HEK293T (cell line): ENCODE data around the gene PRKCA.

Experiments used
- CTCF ChIA-PET: fragments of 350-600 bp; formaldehyde crosslinking; extraction: SDS; loops from one replicate; lab custom pipeline; 2021; ENCODE audit warnings: antibody characterized with exemption, inconsistent platforms; lab: Yijun Ruan, JAX
- POLR2A ChIA-PET: fragments of 350-600 bp; formaldehyde crosslinking; extraction: SDS; loops from one replicate; lab custom pipeline; 2020; ENCODE audit warnings: antibody characterized with exemption, inconsistent platforms; lab: Yijun Ruan, JAX
- DNase-seq: peaks from one replicate; pipeline ENCODE4 v3.0.0; 2012; ENCODE audit warnings: mixed read lengths; ENCODE audit errors: extremely low spot score
- ARNT ChIP-seq: fragments of 450-650 bp; IDR thresholded peaks from 2 replicates; pipeline ENCODE4 v1.6.1; 2017; ENCODE audit warnings: mild to moderate bottlenecking
- BHLHE40 ChIP-seq: fragments of 450-650 bp; IDR thresholded peaks from 2 replicates; pipeline ENCODE4 v1.6.1; 2016; ENCODE audit warnings: mild to moderate bottlenecking, moderate library complexity, borderline replicate concordance
- CTBP1 ChIP-seq: fragments of 450-650 bp; IDR thresholded peaks from 2 replicates; pipeline ENCODE4 v1.6.1; 2016; ENCODE audit warnings: borderline replicate concordance
- ELF4 ChIP-seq: fragments of 450-650 bp; IDR thresholded peaks from 2 replicates; pipeline ENCODE4 v1.6.1; 2017; ENCODE audit warnings: antibody characterized with exemption
- FOXA1 ChIP-seq: fragments of 450-650 bp; IDR thresholded peaks from 2 replicates; pipeline ENCODE4 v1.6.1; 2016; ENCODE audit warnings: mild to moderate bottlenecking
- FOXK2 ChIP-seq: fragments of 450-650 bp; IDR thresholded peaks from 2 replicates; pipeline ENCODE4 v1.6.1; 2016; ENCODE audit warnings: mild to moderate bottlenecking
- FOXM1 ChIP-seq: fragments of 450-650 bp; IDR thresholded peaks from 2 replicates; pipeline ENCODE4 v1.6.1; 2017; ENCODE audit warnings: mild to moderate bottlenecking, borderline replicate concordance
- HDGF ChIP-seq: fragments of 450-650 bp; IDR thresholded peaks from 2 replicates; pipeline ENCODE4 v1.6.1; 2017; ENCODE audit warnings: antibody characterized with exemption, borderline replicate concordance
- L3MBTL2 ChIP-seq: fragments of 450-650 bp; conservative IDR thresholded peaks from 2 replicates; pipeline ENCODE4 v1.6.1; 2016; ENCODE audit warnings: mild to moderate bottlenecking
- LEF1 ChIP-seq: fragments of 450-650 bp; IDR thresholded peaks from 2 replicates; pipeline ENCODE4 v1.6.1; 2017; ENCODE audit warnings: mild to moderate bottlenecking, borderline replicate concordance
- NFRKB ChIP-seq: fragments of 450-650 bp; IDR thresholded peaks from 2 replicates; pipeline ENCODE4 v1.6.1; 2016; ENCODE audit warnings: mild to moderate bottlenecking, moderate library complexity
- SP1 ChIP-seq: fragments of 450-650 bp; IDR thresholded peaks from 2 replicates; pipeline ENCODE4 v1.6.1; 2017
- SUZ12 ChIP-seq: fragments of 450-650 bp; IDR thresholded peaks from 2 replicates; pipeline ENCODE4 v1.6.1; 2016; ENCODE audit warnings: mild to moderate bottlenecking
- TARDBP ChIP-seq: fragments of 450-650 bp; IDR thresholded peaks from 2 replicates; pipeline ENCODE4 v1.6.1; 2016
- ZNF384 ChIP-seq: fragments of 450-650 bp; IDR thresholded peaks from 2 replicates; pipeline ENCODE4 v1.6.1; 2016
- TF ChIP-seq, protein P1 (sequence below): fragments of 450-650 bp; IDR thresholded peaks from 2 replicates; pipeline ENCODE4 v1.6.1; 2016

The PRKCA gene

DNA sequence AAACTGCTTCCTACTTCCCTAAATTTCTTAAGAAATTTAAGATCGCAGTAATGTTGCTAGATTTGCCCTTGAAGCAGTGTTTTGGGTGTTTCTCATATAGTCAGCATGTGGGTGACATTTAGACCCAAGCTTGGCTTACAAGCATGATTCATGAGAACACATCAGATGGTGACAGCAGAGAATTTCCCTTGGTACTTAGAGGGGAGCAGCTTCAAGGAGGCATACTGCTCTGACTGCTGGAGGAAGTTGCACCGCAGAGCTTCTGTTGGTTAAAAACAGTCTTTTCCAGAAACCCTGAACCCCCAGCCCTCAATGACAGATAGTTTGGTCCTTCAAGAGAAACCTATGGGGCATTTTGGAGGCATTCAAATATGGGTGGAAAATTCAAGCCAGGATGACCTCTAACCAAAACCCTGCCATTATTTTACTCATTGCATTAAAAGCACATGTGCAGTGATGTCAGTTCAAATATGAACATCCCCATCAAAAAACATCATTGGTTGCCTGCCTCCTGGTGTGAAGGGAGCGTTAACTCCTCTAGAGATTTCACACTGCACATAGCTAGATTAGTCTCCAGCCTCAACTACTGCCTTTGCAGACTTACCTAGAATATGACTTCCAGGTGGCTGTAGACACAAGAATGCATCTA is 331.0 kb downstream of the PRKCA start:
- ChIA-PET POLR2A (no interaction called here), CTCF (interaction anchor here (1.0 kb wide), 1 partner anchor 16 kb away, joined by 3 read pairs; no protein-coding TSS in a partner anchor)
- TF ChIP-seq HDGF (no peak), ELF4 (no peak), LEF1 (no peak), L3MBTL2 (no peak), TARDBP (no peak), ZNF384 (no peak), NFRKB (no peak), SUZ12 (no peak), FOXA1 (no peak), FOXM1 (no peak), SP1 (no peak), FOXK2 (no peak), ARNT (no peak), CTBP1 (no peak), BHLHE40 (no peak)
- TF ChIP-seq, protein P1, sequence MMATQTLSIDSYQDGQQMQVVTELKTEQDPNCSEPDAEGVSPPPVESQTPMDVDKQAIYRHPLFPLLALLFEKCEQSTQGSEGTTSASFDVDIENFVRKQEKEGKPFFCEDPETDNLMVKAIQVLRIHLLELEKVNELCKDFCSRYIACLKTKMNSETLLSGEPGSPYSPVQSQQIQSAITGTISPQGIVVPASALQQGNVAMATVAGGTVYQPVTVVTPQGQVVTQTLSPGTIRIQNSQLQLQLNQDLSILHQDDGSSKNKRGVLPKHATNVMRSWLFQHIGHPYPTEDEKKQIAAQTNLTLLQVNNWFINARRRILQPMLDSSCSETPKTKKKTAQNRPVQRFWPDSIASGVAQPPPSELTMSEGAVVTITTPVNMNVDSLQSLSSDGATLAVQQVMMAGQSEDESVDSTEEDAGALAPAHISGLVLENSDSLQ: no peak
- no peak for DNase-seq

DNA sequence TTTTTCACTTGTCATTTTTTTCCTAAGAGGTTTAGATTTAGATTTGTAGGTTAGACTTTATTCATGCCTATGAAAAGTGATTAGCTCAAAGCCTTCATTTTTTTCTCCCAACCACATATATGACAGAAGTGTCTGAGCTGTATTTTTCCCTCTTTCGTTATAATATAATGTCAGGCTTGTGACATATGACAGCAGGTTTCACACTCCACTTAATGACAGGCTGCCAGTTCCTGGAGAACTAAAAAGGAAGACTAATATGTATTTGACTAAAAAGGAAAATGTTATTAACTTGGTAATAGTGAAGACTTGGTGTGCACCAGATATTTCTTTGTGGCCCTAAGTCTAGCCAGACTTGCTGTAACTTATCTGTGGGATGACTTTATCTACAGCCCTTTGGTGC is 331.8 kb downstream of the PRKCA start:
- CTCF ChIA-PET: interaction anchor here (1.0 kb wide), 1 partner anchor 17 kb away, joined by 3 read pairs; no protein-coding TSS in a partner anchor
- POLR2A ChIA-PET: no interaction called here
- TF ChIP-seq TARDBP (no peak), ARNT (no peak), ELF4 (no peak), FOXM1 (no peak), SP1 (no peak), FOXA1 (no peak), HDGF (no peak), FOXK2 (no peak), ZNF384 (no peak), NFRKB (no peak), LEF1 (no peak), CTBP1 (no peak), BHLHE40 (no peak), L3MBTL2 (no peak), SUZ12 (no peak)
- TF ChIP-seq, protein P1: no peak

DNA sequence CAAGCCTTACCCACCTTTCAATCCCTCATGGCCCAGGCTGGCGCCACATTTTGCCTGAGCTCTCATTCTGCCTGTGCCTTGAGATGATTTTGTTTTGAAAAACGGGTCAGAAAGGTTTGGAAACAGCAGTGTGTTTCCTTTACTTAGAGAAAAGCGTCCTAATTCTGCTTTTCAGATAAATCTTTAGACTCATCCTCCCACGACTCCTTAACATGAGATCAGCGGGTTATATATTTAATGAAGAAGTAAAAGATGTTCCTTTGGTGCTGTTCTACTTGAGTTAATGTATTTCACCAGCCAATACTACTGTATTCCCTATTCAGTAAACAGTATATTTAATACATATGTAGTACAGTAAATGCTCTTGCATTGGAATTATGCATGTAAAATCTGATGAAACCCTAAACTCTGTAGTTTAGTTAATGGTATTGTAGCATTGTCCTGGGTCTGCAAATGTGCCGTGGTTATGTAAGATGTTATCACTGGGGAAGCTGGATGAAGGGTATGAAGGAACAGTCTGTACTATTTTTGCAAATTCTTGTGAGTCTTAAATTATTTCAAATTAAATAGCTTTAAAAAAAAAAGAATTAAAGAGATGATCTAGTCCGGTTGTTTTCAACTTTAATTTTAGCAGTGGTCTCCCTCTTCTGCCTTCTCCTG is 333.1 kb downstream of the PRKCA start:
- TF ChIP-seq FOXM1 (no peak), FOXA1 (no peak), ARNT (no peak), FOXK2 (no peak)
- TF ChIP-seq, protein P1: no peak
- CTCF ChIA-PET: no interaction called here
- POLR2A ChIA-PET: no interaction called here
- DNase-seq: no peak

More for the DNA sequence above, 331.8 kb downstream of the PRKCA start:
- DNase-seq: no peak

DNA sequence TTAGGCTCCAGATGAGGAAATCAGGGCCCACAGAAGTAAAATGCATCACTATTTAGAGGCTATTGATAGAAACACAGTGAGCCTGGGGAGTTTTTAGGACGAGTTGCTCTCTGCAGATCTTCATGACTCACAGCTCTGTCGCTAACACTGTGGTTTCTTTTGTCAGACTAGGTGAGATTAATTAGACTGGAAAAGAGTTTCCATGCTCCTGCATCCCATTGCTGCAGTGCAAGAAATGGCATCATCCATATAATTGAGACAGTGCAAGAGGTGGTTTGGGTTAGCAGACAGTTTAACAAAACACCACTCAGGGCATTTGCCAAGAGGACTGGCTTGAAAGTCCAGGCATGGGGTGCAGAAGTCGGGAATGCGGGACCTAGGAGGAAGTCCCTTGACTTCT is 333.7 kb downstream of the PRKCA start:
- ChIA-PET CTCF (no interaction called here), POLR2A (no interaction called here)
- DNase-seq: no peak
- TF ChIP-seq ARNT: no peak

DNA sequence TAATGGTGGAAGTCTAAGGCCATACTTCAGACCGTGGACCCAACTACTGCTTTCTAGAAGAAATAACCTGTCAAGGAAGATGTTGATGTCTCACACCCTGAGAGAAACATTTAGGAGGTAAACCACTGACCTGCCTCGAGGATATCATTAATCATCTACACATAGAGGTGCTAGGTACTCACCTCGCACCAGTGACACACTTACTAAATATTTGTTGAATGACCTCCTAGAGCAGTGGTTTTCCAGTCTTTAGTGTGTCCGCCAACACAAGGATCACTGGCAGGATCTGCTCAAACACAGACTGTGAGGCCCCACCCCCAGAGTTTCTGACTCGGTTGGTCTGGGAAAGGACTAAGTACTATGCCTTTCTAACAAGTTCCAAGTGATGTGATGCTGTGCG is 335.1 kb downstream of the PRKCA start:
- TF ChIP-seq LEF1: no peak
- TF ChIP-seq SP1: no peak
- TF ChIP-seq FOXA1: no peak
- TF ChIP-seq CTBP1: no peak
- TF ChIP-seq FOXM1: no peak
- no peak for TF ChIP-seq ARNT
- TF ChIP-seq HDGF: no peak
- TF ChIP-seq ZNF384: no peak
- CTCF ChIA-PET: no interaction called here
- POLR2A ChIA-PET: no interaction called here
- DNase-seq: no peak

DNA sequence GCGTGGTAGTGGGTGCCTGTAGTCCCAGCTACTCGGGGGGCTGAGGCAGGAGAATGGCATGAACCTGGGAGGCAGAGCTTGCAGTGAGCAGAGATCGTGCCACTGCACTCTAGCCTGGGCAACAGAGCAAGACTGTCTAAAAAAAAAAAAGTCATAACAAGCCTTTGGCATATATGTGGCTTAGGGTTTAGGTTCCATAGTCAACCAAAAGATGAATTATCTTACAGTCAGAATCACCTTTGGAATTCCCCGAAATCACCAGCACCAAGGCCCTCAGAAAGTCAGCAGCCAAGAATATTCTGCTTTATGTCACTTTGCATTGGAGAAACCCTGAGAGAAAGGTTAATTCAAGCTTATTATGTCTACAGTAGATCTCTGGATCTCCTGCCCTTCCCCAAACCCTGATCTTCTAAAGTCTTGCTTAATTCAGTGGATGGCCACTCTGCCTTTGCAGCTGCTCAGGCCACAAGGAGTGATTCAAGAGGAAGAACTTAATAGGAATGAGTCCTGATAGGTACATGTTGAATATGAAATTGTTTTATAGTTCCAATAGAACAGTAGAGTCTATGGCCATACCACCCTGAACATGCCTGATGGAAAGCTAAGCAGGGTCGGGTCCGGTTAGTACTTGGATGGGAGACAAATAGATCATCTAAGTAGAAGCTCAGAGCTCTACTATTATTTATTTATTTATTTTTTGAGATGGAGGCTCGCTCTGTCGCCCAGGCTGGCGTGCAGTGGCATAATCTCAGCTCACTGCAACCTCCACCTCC is 336.5 kb downstream of the PRKCA start:
- no peak for TF ChIP-seq SUZ12
- TF ChIP-seq FOXA1: no peak
- no peak for TF ChIP-seq SP1
- ChIA-PET POLR2A (no interaction called here), CTCF (no interaction called here)
- no peak for DNase-seq
